DOHH2 (cell line): ENCODE measurements around the gene PAH.

Experiments
- H3F3A ChIP-seq: fragments of 200-600 bp; sonication (generic), shearing (Covaris generic); 2 replicates; pipeline ENCODE4 v1.6.0; 2016; ENCODE audit warnings: antibody characterized with exemption, mild to moderate bottlenecking; ENCODE audit not compliant: control insufficient read depth, insufficient read depth
- H3K27ac ChIP-seq: fragments of 200-600 bp; sonication (generic); 2 replicates; pipeline ENCODE4 v1.5.1; 2014; ENCODE audit warnings: low read depth, mild to moderate bottlenecking, low read length, moderate library complexity
- H3K27me3 ChIP-seq: fragments of 200-600 bp; sonication (generic); 2 replicates; pipeline ENCODE4 v1.6.1; 2014; ENCODE audit warnings: mild to moderate bottlenecking, low read length, mixed read lengths; ENCODE audit not compliant: control insufficient read depth
- H3K36me3 ChIP-seq: fragments of 200-600 bp; sonication (generic); 2 replicates; pipeline ENCODE4 v1.6.1; 2014; ENCODE audit warnings: mild to moderate bottlenecking, low read length, moderate library complexity, mixed read lengths; ENCODE audit not compliant: control insufficient read depth
- H3K4me1 ChIP-seq: fragments of 200-600 bp; sonication (generic); 2 replicates; pipeline ENCODE4 v1.6.1; 2014; ENCODE audit warnings: mild to moderate bottlenecking, low read length, mixed read lengths; ENCODE audit not compliant: control insufficient read depth
- H3K4me2 ChIP-seq: fragments of 200-600 bp; sonication (generic); 2 replicates; pipeline ENCODE4 v1.6.0; 2014; ENCODE audit warnings: mild to moderate bottlenecking, low read length, moderate library complexity
- H3K4me3 ChIP-seq: fragments of 200-600 bp; sonication (generic); 2 replicates; pipeline ENCODE4 v1.5.1; 2014; ENCODE audit warnings: mild to moderate bottlenecking, low read length, mixed read lengths
- H3K79me2 ChIP-seq: fragments of 200-600 bp; sonication (generic); 2 replicates; pipeline ENCODE4 v1.6.1; 2014; ENCODE audit warnings: mild to moderate bottlenecking, low read length, mixed read lengths; ENCODE audit not compliant: control insufficient read depth
- H3K9me2 ChIP-seq: fragments of 200-600 bp; sonication (generic); replicated peaks from 2 replicates; pipeline ENCODE4 v1.6.1; 2014; ENCODE audit warnings: mild to moderate bottlenecking, low read length, mixed read lengths; ENCODE audit not compliant: control insufficient read depth
- H3K9me3 ChIP-seq: fragments of 200-600 bp; sonication (generic); 2 replicates; pipeline ENCODE4 v1.6.1; 2014; ENCODE audit warnings: antibody characterized with exemption, low read length, mixed read lengths; ENCODE audit not compliant: control insufficient read depth, insufficient read depth
- H4K20me1 ChIP-seq: fragments of 200-600 bp; sonication (generic); 2 replicates; pipeline ENCODE4 v1.6.0; 2014; ENCODE audit warnings: low read depth, mild to moderate bottlenecking, antibody characterized with exemption, low read length, moderate library complexity; ENCODE audit not compliant: control insufficient read depth, insufficient read depth
- CTCF ChIP-seq: fragments of 200-600 bp; sonication (generic); IDR thresholded peaks from one replicate; pipeline ENCODE4 v1.5.1; 2014; ENCODE audit warnings: antibody characterized with exemption, mild to moderate bottlenecking, low read depth, low read length; ENCODE audit not compliant: poor library complexity, severe bottlenecking
- EZH2phosphoT487 ChIP-seq: fragments of 200-600 bp; sonication (generic); IDR thresholded peaks from 2 replicates; pipeline ENCODE4 v1.6.1; 2017; ENCODE audit warnings: borderline replicate concordance, mild to moderate bottlenecking, antibody characterized with exemption, low read length, moderate library complexity, mixed read lengths

PAH gene

GRCh38 chr12:102811110-102811737 is 105.8 kb downstream of the PAH start:
- H3K4me1 ChIP-seq = no peaks in the 10 kb centered on the region
- H3K9me2 ChIP-seq = no peaks in the 10 kb centered on the region
- no peaks in the 10 kb centered on the region for H3K36me3 ChIP-seq
- H4K20me1 ChIP-seq = no peaks in the 10 kb centered on the region
- no peaks in the 10 kb centered on the region for H3K79me2 ChIP-seq
- H3F3A ChIP-seq = no peaks in the 10 kb centered on the region
- H3K4me2 ChIP-seq = no peak overlapping the region
- H3K9me3 ChIP-seq = no peaks in the 10 kb centered on the region
- no peak overlapping the region for H3K27ac ChIP-seq
- H3K27me3 ChIP-seq = no peaks in the 10 kb centered on the region
- no peak overlapping the region for H3K4me3 ChIP-seq
- TF ChIP-seq CTCF (peak; percentile 36), EZH2phosphoT487 (no peak)

GRCh38 chr12:102808412-102808811 is 108.6 kb downstream of the PAH start:
- Histone ChIP-seq H3K4me2 (no peak overlapping the region), H3K27ac (no peak overlapping the region), H3K36me3 (no peaks in the 10 kb centered on the region), H4K20me1 (no peaks in the 10 kb centered on the region), H3K9me2 (no peaks in the 10 kb centered on the region), H3K79me2 (no peaks in the 10 kb centered on the region), H3K9me3 (no peaks in the 10 kb centered on the region), H3F3A (no peaks in the 10 kb centered on the region), H3K4me1 (no peaks in the 10 kb centered on the region), H3K27me3 (no peaks in the 10 kb centered on the region), H3K4me3 (no peak overlapping the region)
- TF ChIP-seq CTCF = no peak
- no peak for TF ChIP-seq EZH2phosphoT487

- TF ChIP-seq EZH2phosphoT487 = no peak
- TF ChIP-seq CTCF = no peak
Measured at GRCh38 chr12:102806592-102806991, 110.5 kb downstream of the PAH start.

GRCh38 chr12:102806110-102806509 is 110.9 kb downstream of the PAH start:
- Histone ChIP-seq H3K79me2 (no peaks in the 10 kb centered on the region), H3K4me3 (no peak overlapping the region), H3K27ac (no peak overlapping the region), H3K9me3 (no peaks in the 10 kb centered on the region), H3K27me3 (no peaks in the 10 kb centered on the region), H3K36me3 (no peaks in the 10 kb centered on the region), H4K20me1 (no peaks in the 10 kb centered on the region), H3F3A (no peaks in the 10 kb centered on the region), H3K9me2 (no peaks in the 10 kb centered on the region), H3K4me1 (no peaks in the 10 kb centered on the region), H3K4me2 (no peak overlapping the region)
- TF ChIP-seq EZH2phosphoT487 = no peak
- TF ChIP-seq CTCF = no peak

More at GRCh38 chr12:102806592-102806991, 110.5 kb downstream of the PAH start:
- Histone ChIP-seq H3K4me1 (no peaks in the 10 kb centered on the region), H3K27me3 (no peaks in the 10 kb centered on the region), H3K4me3 (no peak overlapping the region), H4K20me1 (no peaks in the 10 kb centered on the region), H3F3A (no peaks in the 10 kb centered on the region), H3K9me3 (no peaks in the 10 kb centered on the region), H3K36me3 (no peaks in the 10 kb centered on the region), H3K27ac (no peak overlapping the region), H3K4me2 (no peak overlapping the region), H3K9me2 (no peaks in the 10 kb centered on the region), H3K79me2 (no peaks in the 10 kb centered on the region)
